Upper lobe of left lung (tissue), 4 donors: ENCODE results near the gene LSM14A.

Experiments
- CTCF ChIP-seq, 6 experiments: fragments of 450-650 bp in 4 of 6; fragments of 200-600 bp in 2 of 6; sonication (generic) in 2 of 6; IDR thresholded peaks; one replicate each; pipeline ENCODE4 v1.5.1; 2016 to 2019; ENCODE audit warnings: antibody characterized with exemption in 6 of 6
- POLR2A ChIP-seq, 4 donors: fragments of 450-650 bp; IDR thresholded peaks; one replicate each; pipeline ENCODE4 v1.5.1; 2016 to 2017; ENCODE audit warnings: antibody characterized with exemption in 4 of 4, mild to moderate bottlenecking in 2 of 4
- POLR2AphosphoS5 ChIP-seq, 2 donors: sonication (generic); formaldehyde crosslinking; IDR thresholded peaks; one replicate each; pipeline ENCODE4 v1.5.1; 2017; ENCODE audit warnings: antibody characterized with exemption in 2 of 2

DNA sequence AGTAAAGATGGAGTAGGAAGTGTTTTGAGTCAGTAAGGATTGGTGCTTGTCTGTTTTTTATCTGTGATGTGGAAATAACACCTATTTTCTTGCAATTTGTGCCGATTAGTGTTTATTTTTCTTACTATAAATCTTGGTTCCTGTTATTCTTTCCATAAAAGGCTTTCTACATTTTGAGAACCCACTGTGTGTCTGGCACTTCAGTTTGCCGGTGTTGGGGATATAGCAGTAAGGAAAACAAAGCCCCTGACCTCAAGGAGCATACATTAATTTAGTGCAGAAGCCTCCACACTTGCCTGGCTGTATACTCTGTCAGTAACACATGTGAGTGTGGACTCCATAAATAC is 46.5 kb downstream of the LSM14A start:
- TF ChIP-seq POLR2AphosphoS5 (IDR thresholded peaks at IDR 0.05) (no peak), POLR2A (IDR thresholded peaks at IDR 0.05) (no peak), CTCF (IDR thresholded peaks at IDR 0.05) (no peak)
